HL-60 (cell line): Measurements from ENCODE around the gene AP3D1.

Experiments used
- POLR2AphosphoS5 ChIP-seq: IDR thresholded peaks from 2 replicates; pipeline ENCODE4 v1.6.1; 2012; ENCODE audit warnings: low read depth
- TF ChIP-seq, protein P1 (sequence below): IDR thresholded peaks from one replicate; pipeline ENCODE4 v1.5.1; 2011; ENCODE audit warnings: low read length, control low read depth, inconsistent platforms; ENCODE audit not compliant: insufficient read depth

DNA sequence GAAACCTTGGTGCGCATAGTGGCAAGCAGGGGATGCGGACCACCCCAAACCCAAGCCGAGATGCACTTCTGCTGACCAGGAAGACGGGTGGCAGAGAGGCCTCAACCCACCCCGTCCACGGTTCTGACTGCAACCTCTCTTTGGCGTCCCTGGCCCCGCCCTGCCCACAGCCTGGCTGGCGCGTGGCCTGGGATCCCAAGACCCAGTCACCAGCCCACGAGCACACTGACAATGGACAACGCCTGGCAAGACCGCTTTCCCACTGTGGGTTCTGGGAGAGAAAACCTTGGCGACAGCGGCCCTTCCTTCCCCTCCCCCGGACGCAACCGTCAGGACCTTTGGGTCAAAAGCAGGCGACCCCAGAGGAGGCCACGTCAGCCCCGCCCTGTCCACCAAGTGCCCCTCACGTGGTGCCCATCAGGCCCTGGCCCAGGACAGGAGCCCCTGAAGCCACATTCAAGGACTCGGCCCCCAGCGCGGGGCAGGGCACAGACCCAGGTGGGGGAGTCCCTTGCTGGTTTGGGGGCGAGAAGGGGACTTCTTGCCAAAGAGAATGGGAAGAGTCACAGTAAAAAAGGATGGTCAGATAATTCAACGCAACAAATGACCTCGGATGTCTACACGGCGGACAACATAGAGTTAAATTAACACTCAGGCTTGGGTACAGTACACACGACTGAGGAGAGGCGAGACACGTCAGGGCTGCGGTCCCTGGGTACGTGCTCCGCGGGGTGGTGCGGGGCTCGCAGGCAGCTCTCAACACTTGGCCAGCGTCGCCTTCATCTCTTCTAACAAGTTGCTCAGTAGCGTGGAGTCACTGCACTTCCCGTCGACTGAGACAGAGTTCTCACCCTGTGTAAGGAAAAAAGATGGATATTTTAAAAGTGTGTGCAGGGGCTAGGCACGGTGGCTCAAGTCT is 49.7 kb downstream of the AP3D1 start:
- TF ChIP-seq, protein P1, sequence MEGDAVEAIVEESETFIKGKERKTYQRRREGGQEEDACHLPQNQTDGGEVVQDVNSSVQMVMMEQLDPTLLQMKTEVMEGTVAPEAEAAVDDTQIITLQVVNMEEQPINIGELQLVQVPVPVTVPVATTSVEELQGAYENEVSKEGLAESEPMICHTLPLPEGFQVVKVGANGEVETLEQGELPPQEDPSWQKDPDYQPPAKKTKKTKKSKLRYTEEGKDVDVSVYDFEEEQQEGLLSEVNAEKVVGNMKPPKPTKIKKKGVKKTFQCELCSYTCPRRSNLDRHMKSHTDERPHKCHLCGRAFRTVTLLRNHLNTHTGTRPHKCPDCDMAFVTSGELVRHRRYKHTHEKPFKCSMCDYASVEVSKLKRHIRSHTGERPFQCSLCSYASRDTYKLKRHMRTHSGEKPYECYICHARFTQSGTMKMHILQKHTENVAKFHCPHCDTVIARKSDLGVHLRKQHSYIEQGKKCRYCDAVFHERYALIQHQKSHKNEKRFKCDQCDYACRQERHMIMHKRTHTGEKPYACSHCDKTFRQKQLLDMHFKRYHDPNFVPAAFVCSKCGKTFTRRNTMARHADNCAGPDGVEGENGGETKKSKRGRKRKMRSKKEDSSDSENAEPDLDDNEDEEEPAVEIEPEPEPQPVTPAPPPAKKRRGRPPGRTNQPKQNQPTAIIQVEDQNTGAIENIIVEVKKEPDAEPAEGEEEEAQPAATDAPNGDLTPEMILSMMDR: no peak
- no peak for TF ChIP-seq POLR2AphosphoS5
